GM20431 (cell line): ENCODE results near the gene POU2F1.
"Not testable (repeated sequence)": the region's sequence is repeated elsewhere in the genome, so short reads cannot be mapped to it uniquely, and the experiment has no call there.

Experiments
- in situ Hi-C: fragments of 300-500 bp; cut with MseI, MboI; formaldehyde crosslinking; loops from one replicate; pipeline ENCODE4 v1.15.0; 2020; ENCODE audit warnings: low sequenced_read_pairs; ENCODE audit not compliant: unreplicated experiment

POU2F1 gene

DNA sequence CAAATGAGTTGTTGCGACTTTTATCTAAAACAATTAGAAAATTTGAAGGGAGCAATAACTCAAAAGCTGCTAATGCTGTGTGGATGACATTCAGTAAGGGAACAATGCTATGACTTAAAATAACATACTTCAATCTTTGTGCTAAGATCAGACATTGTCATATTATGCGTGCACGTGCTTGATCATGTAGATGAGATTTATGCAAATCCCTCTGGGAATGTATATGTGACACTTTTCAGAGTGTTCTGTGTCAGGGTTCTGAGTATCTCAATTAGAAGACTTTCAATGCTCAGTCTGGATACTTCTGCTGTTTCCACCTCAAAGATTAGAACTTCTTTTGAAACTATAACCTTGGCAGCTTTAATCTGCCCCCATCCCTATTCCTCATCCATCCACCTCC, 18.6 kb upstream of the POU2F1 start:
- in situ Hi-C loops: no loop called here

DNA sequence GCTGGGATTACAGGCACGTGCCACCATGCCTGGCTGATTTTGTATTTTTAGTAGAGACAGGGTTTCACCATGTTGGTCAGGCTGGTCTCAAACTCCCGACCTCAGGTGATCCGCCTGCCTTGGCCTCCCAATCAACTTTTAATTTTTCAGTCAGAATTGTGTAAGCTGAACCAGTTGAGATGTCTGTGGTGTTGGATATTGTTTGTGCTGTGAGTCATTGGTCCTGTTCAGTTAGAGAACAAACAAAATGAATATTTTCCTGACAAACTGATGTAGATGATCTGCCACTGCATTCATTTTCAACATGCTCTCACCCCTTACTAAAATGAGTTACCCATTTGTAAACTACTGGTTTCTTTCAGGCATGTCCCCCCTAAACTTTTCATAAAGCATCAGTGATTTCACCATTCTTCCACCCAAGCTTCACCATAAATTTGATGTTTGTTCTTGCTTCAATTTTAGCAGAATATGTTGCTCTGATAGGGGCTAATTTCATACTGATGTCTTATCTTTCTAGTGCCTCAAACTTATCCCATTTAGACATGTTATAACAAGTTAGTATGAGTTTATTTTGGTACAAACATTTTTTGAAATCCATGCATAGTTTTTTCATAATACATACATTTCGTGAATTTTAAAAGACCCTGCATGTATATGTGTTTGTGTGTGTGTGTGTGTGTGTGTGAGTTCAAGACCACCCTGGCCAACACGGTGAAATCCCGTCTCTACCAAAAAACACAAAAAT, 15.2 kb upstream of the POU2F1 start:
- in situ Hi-C loops: not testable (repeated sequence)

DNA sequence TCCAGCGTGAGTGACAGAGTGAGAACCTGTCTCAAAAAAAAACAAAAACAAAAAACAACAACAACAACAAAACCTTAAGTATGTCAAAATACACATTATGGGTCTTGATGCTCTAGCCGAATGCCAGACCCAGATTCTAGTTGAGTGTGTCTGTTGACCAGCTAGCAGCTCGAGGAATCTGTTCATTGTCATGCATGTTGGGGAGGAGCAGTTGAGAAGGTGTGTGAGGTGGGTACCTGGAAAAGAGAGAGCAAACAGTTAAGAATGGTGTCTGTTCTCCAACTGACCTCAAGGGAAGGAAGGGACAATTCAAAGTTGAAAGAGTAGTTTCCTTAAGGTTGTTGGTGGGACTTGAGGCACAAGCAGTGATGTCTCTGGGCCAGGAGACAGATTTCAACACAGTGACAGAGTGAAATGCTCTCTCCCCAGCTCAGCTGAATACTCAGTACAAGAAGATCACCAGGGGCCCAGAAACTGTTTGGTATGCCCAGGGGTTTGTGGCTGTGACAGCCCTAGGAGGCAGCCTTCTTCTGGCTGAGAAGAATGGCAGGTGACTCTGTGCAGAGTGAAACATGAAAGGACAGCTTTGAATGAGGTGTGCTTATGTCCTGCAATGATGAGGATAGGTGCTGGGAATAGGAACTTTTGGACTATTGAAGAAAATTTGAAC, 14.4 kb upstream of the POU2F1 start:
- in situ Hi-C loops: no loop called here

DNA sequence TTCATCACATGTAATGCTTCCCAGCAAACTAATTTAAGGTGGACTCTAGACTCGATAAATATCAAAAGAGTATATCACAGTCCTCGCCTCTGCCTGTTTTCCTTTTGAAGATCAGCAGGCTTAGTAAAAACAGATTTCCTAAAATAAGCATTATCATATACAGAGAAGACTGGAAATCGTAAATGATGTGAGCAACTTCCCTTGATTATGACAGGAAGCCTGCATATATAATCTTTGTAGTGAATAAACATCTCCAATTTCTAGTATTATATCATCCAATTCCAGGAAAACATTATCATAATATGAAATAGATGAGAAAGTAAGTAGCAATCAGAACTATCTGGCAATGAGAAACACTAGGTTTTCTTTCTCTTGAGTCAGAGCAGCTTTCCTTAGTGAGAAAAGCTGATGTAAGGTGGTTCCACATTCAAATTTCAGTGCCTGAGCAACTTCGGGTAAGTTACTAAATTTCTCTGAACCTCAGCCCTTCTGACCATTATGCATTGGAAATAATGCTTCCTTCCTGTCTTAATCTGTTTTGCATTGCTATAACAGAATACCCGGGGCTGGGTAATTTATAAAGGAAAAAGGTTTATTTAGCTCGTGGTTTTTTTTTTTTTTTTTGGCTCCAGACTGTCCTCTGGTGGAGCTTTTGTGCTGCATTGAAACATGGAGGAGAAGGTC, 12.6 kb upstream of the POU2F1 start:
- in situ Hi-C loops: no loop called here

DNA sequence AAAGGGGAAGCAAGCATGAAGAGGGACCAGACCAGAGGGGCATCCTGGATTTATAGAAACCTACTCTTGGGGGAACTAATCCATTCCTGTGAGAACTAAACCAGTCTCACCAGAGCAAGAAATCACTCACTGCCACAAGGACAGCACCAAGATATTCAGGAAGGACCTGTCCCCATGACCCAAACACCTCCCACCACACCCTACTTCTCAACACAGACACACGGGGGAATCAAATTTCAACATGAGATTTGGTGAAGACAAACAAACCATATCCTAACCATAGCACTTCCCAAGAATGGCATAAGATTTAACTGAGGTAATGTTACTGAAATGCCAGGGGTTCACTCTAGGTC, 12.1 kb upstream of the POU2F1 start:
- in situ Hi-C loops: no loop called here

DNA sequence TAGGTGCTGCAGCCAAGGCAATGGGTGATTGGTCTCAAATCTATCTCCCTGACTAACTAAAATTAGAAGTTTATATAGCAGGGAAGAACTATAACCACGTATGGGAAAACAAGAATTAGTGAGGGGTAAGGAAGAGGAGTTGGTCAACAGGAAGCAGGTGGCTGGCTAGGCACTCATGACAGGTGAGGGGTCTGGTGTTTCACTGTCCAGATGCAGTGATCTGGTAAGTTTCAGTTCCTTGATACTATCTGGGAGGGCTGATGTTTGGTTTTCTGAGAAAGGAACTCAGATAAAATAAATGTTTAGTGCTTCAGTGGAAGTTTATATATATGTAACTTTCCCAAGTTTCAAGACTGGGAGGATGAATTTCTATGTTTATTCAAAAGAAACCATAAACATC, 11.6 kb upstream of the POU2F1 start:
- in situ Hi-C loops: no loop called here

- in situ Hi-C loops: no loop called here
Measured at GRCh38 chr1:167210966-167211674, 9.6 kb upstream of the POU2F1 start.

DNA sequence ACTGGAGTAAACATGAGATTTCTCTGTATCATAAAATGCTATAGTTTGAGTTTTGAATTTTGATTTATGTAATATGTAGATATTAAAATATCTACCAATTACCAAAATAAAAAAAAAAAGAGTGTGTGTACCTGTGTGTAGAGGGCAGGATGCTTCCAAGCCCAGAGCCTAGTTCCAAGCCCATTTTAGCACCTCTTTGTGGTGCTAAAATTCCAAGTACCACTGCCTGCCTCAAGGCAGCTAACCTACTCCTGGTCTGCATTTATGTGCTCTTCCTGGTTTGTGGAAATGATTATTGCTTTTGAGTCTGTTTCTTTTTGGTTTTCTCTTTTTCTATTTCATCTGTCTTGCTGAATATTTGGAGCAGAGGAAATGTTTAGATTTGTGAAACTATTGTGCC, 8.7 kb upstream of the POU2F1 start:
- in situ Hi-C loops: no loop called here

GRCh38 chr1:167216809-167217208, 3.9 kb upstream of the POU2F1 start:
- in situ Hi-C loops: no loop called here

GRCh38 chr1:167219194-167219593, 1.5 kb upstream of the POU2F1 start:
- in situ Hi-C loops: no loop called here

- in situ Hi-C loops: no loop called here
Measured at GRCh38 chr1:167219646-167220536, 795 bp upstream of the POU2F1 start.

GRCh38 chr1:167221126-167221737, 546 bp downstream of the POU2F1 start:
- in situ Hi-C loops: no loop called here

GRCh38 chr1:167221738-167222610, 1.3 kb downstream of the POU2F1 start:
- in situ Hi-C loops: no loop called here

DNA sequence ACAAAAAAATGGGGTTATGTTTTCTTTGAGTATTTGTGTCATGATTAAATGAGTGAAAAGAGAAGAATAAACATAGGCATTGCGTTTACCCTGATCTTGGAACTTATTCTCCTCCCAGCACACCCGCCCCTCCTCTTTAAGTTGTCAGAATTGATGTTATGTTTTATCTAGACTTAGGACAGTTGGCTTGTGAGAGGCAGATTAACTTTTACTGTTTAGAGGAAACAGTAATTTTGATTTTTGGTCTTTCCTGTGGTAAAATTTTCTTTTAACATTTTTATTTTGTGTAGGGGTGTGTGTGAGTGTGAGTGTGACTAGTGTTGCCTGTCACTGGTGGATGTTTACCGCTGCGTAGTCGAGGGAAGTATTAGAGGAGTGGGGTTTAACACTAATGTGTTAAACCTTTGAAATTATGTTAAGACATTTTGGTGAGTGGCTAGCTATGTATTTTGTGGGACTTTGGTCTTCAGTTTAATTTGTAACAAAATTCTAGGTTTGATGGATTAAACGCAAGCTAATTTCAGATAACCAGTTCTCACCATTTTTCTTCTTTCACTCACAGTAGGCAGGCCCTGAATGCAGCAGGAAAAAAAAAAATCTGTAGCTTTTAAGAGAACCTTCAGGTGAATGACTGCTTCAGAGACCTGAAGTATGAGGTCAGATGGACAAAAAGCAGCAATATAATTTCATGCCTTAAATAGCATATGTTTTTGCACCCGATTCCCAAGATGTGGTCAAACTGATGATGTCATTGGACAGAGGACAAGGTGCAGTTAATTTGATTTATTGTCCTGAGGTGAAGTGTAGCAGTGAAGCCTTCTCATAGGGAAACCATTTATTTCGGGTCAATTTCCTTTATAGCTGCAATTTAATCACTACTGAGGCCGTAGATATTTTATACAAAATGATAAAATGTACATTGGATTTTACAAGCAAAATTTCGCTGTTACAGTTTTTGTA, 2.7 kb downstream of the POU2F1 start:
- in situ Hi-C loops: no loop called here

- in situ Hi-C loops: not testable (repeated sequence)
Measured at GRCh38 chr1:167224734-167225235, 4.1 kb downstream of the POU2F1 start.

- in situ Hi-C loops: no loop called here
Measured at GRCh38 chr1:167225920-167226319, 5.2 kb downstream of the POU2F1 start.

DNA sequence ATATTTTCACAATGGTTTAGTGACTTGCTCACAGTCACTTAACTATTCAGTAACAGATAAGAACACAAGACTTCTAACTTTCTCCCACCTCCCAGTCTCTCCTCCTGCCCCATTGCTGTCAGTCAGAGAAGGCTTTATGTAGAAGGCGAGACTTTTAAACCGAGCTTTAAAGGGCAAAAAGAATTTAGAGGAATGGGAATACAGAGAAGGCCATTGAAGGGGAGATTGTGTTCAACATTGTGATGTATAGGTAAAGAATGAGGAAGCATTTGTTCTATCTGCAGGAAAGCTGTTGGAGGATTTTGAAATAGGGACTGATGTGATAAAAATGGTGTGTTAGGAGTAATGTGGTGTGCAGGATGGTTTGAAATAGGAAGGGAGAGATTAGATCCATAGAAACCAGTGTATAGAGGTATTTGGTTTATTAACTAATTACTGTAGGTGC, 7.3 kb downstream of the POU2F1 start:
- in situ Hi-C loops: no loop called here
